ENCODE data around the gene ZNF341.

- TF ChIP-seq TAF1 (IDR thresholded peaks at IDR 0.05; ENCODE audit: low read depth, low read length), result no peak
- TF ChIP-seq EP300 (IDR thresholded peaks at IDR 0.05; ENCODE audit: borderline replicate concordance in 1 of 2, low read depth in 2 of 2, low read length in 2 of 2), result no peak
- no peak for TF ChIP-seq TEAD4 (IDR thresholded peaks at IDR 0.05; ENCODE audit: low read depth, low read length)
- TF ChIP-seq ATF3 (IDR thresholded peaks at IDR 0.05; ENCODE audit: insufficient read depth, low read depth, low read length), result no peak
- no peak for TF ChIP-seq SUZ12 (IDR thresholded peaks at IDR 0.05; ENCODE audit: low read length)
- TF ChIP-seq POLR2A (IDR thresholded peaks at IDR 0.05; ENCODE audit: control extremely low read depth in 1 of 2, low read depth in 2 of 2, low read length in 2 of 2), result no peak
- TF ChIP-seq SRF (IDR thresholded peaks at IDR 0.05; ENCODE audit: low read depth, low read length), result no peak
- TF ChIP-seq CEBPB (IDR thresholded peaks at IDR 0.05; ENCODE audit: low read depth, low read length), result no peak
Measured at GRCh38 chr20:33817411-33817810, 85.6 kb downstream of the ZNF341 start.

All from H1 (cell line).